Right lobe of liver (tissue), 6 donors: ENCODE results near the gene DTHD1. TPM values are rescaled to one million over a fixed set of nuclear protein-coding genes. Genes with fewer than 3 reads are reported as not detected.

Source experiments
- ATAC-seq, 4 donors: fragments of 200-7000 bp; cut with Tn5 transposase; one replicate each; pipeline ENCODE4 v1.9.1; 2020; ENCODE audit warnings: mild to moderate bottlenecking in 4 of 4, moderate library complexity in 4 of 4
- DNase-seq, 3 donors: peaks; one replicate each; pipeline ENCODE4 v3.0.0-alpha.2; 2020
- H3K27ac ChIP-seq, 3 donors: fragments of 200-600 bp; one replicate each; pipeline ENCODE4 v1.8.0; 2022
- H3K27me3 ChIP-seq, 2 donors: fragments of 200-600 bp; one replicate each; pipeline ENCODE4 v1.8.0; 2022
- H3K36me3 ChIP-seq, 4 donors: fragments of 200-600 bp; sonication (generic) in 1 of 4; one replicate each; pipeline versions ENCODE4 v1.5.1 to v1.8.0; 2017 to 2022; ENCODE audit warnings: control low read depth in 1 of 4
- H3K4me1 ChIP-seq, 4 donors: fragments of 200-600 bp; sonication (generic) in 1 of 4; one replicate each; pipeline versions ENCODE4 v1.5.1 to v1.8.0; 2017 to 2022; ENCODE audit warnings: control low read depth in 1 of 4
- H3K4me3 ChIP-seq, 3 donors: fragments of 200-600 bp; one replicate each; pipeline ENCODE4 v1.8.0; 2022
- H3K9me3 ChIP-seq, 4 donors: fragments of 200-600 bp; sonication (generic) in 1 of 4; one replicate each; pipeline versions ENCODE4 v1.5.1 to v1.8.0; 2017 to 2022; ENCODE audit warnings: control low read depth in 1 of 4
- POLR2A ChIP-seq: fragments of 450-650 bp; IDR thresholded peaks from one replicate; pipeline ENCODE4 v1.6.1; 2017; ENCODE audit warnings: antibody characterized with exemption, mild to moderate bottlenecking
- WGBS: methylation state at CpG from one replicate; pipeline ENCODE4 v1.1.6; 2018; ENCODE audit warnings: low coverage, low lambda C conversion rate; ENCODE audit not compliant: insufficient coverage; ENCODE audit errors: missing lambda C conversion rate; 5-methylcytosine and 5-hydroxymethylcytosine counted together
- intact Hi-C, 2 donors: fragments of 100-400 bp; cut with DNase I; formaldehyde crosslinking; loops; one replicate each; pipeline versions ENCODE4 v1.11.2 to v1.14.1; 2022
- total RNA-seq, 6 experiments: library from RNA; depleted of rRNA in 2 of 6; stranded (reverse); fragments of >200 nt in 2 of 6; fragmentation: NEBNext Ultra II Directional in 3 of 6; extraction: Animal tissue kit (Norgen Biotek cat#: 25700) in 3 of 6; gene quantifications; one replicate each; pipeline versions ENCODE4 v1.1.0 to v1.2.4, GENCODE V29; 2016 to 2023
- TF ChIP-seq, protein P1 (sequence below), 4 donors: fragments of 200-600 bp in 3 of 4; fragments of 450-650 bp in 1 of 4; IDR thresholded peaks; one replicate each; pipeline versions ENCODE4 v1.5.1 to v1.8.0; 2016 to 2022; ENCODE audit warnings: antibody characterized with exemption in 4 of 4, mild to moderate bottlenecking in 2 of 4
- donor health status: DM: no; HTN: yes; CAD: no.
- donor health status: DM: no; HTN: no; CAD: no.
- donor health status: DM: no; HTN: no; CAD: no.
- donor health status: DM: no; HTN: yes; CAD: no.
- donor health status: DM: no; HTN: yes; CAD: no.

The DTHD1 gene
- total RNA-seq, 6 experiments from 2014 or later = 0.07 to 0.12 (median 0.12) TPM; not detected in 2

GRCh38 chr4:36274158-36274557 is 7.3 kb upstream of the DTHD1 start:
- WGBS = 84% methylated on average over 4 of the region's 4 CpGs
- Histone ChIP-seq H3K4me1 (no peaks in the 10 kb centered on the region), H3K27ac (no peak overlapping the region), H3K27me3 (no peaks in the 10 kb centered on the region), H3K4me3 (no peak overlapping the region), H3K36me3 (no peaks in the 10 kb centered on the region), H3K9me3 (no peaks in the 10 kb centered on the region)
- no peak for ATAC-seq
- no peak for DNase-seq
- intact Hi-C loops = no loop called here
- TF ChIP-seq POLR2A = no peak
- TF ChIP-seq, protein P1, sequence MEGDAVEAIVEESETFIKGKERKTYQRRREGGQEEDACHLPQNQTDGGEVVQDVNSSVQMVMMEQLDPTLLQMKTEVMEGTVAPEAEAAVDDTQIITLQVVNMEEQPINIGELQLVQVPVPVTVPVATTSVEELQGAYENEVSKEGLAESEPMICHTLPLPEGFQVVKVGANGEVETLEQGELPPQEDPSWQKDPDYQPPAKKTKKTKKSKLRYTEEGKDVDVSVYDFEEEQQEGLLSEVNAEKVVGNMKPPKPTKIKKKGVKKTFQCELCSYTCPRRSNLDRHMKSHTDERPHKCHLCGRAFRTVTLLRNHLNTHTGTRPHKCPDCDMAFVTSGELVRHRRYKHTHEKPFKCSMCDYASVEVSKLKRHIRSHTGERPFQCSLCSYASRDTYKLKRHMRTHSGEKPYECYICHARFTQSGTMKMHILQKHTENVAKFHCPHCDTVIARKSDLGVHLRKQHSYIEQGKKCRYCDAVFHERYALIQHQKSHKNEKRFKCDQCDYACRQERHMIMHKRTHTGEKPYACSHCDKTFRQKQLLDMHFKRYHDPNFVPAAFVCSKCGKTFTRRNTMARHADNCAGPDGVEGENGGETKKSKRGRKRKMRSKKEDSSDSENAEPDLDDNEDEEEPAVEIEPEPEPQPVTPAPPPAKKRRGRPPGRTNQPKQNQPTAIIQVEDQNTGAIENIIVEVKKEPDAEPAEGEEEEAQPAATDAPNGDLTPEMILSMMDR (IDR thresholded peaks at IDR 0.05) = no peak

DNA sequence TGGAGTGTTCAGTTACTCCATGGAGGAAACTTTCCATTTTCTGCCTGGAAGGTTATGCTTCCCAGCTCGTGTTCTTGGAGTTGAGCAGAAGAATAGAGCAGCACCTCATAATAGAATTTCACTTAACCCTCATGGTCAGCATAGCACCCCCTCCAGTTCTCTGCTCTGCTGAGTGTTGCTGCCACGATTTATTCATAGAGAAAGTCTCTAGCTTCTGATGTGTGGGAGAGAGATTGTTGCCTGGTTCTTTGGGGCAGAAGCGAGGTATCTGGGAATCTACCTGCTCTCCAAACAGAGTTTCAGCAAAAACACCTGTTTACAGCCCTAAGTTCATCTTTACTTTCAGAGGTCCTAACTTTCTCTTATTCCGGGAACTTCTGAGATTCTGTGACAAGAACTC is 3.9 kb upstream of the DTHD1 start:
- DNase-seq = no peak
- TF ChIP-seq, protein P1 (IDR thresholded peaks at IDR 0.05) = no peak
- no peak for TF ChIP-seq POLR2A
- H3K36me3 ChIP-seq = no peaks in the 10 kb centered on the region
- H3K27ac ChIP-seq = no peak overlapping the region
- H3K4me1 ChIP-seq = no peaks in the 10 kb centered on the region
- no peak overlapping the region for H3K4me3 ChIP-seq
- no peak for ATAC-seq
- WGBS = 71% methylated on average over 4 of the region's 4 CpGs
- intact Hi-C loops = no loop called here
- no peaks in the 10 kb centered on the region for H3K9me3 ChIP-seq
- no peaks in the 10 kb centered on the region for H3K27me3 ChIP-seq

- Histone ChIP-seq H3K36me3 (no peaks in the 10 kb centered on the region), H3K4me1 (no peaks in the 10 kb centered on the region), H3K27me3 (no peaks in the 10 kb centered on the region), H3K9me3 (no peaks in the 10 kb centered on the region), H3K27ac (no peak overlapping the region), H3K4me3 (no peak overlapping the region)
- ATAC-seq = no peak
- 70% methylated on average over 2 of the region's 2 CpGs for WGBS
- TF ChIP-seq, protein P1 (IDR thresholded peaks at IDR 0.05) = no peak
- TF ChIP-seq POLR2A = no peak
- intact Hi-C loops = no loop called here
- DNase-seq = no peak
Measured at GRCh38 chr4:36278789-36279188, 2.6 kb upstream of the DTHD1 start.

- H3K4me3 ChIP-seq = no peak overlapping the region
- intact Hi-C loops = no loop called here
- H3K27me3 ChIP-seq = no peaks in the 10 kb centered on the region
- no peaks in the 10 kb centered on the region for H3K36me3 ChIP-seq
- WGBS = 42% methylated on average over 4 of the region's 4 CpGs
- ATAC-seq (no peak), DNase-seq (no peak)
- no peak overlapping the region for H3K27ac ChIP-seq
- TF ChIP-seq, protein P1 (IDR thresholded peaks at IDR 0.05) = no peak
- no peak for TF ChIP-seq POLR2A
- H3K9me3 ChIP-seq = no peaks in the 10 kb centered on the region
- H3K4me1 ChIP-seq = no peaks in the 10 kb centered on the region
Measured at GRCh38 chr4:36280555-36280954, 861 bp upstream of the DTHD1 start.

GRCh38 chr4:36282503-36283030 is 1.2 kb downstream of the DTHD1 start:
- TF ChIP-seq POLR2A = no peak
- TF ChIP-seq, protein P1 (IDR thresholded peaks at IDR 0.05) = no peak
- Histone ChIP-seq H3K27me3 (no peaks in the 10 kb centered on the region), H3K4me1 (no peaks in the 10 kb centered on the region), H3K27ac (no peak overlapping the region), H3K4me3 (no peak overlapping the region), H3K9me3 (no peaks in the 10 kb centered on the region), H3K36me3 (no peaks in the 10 kb centered on the region)
- intact Hi-C loops = no loop called here
- ATAC-seq (no peak), DNase-seq (no peak)
